Muscle layer of colon (tissue), 2 donors: Measurements from ENCODE around the gene HORMAD2.

Experiments used
- H3K27ac ChIP-seq: one replicate; pipeline ENCODE4 v1.7.0; 2013; ENCODE audit warnings: low read depth, mild to moderate bottlenecking, low read length, moderate library complexity
- H3K27me3 ChIP-seq, 2 donors: one replicate each; pipeline ENCODE4 v1.7.0; 2013; ENCODE audit warnings: low read length in 2 of 2, mild to moderate bottlenecking in 2 of 2; ENCODE audit not compliant: insufficient read depth in 2 of 2, control insufficient read depth in 1 of 2
- H3K36me3 ChIP-seq: one replicate; pipeline ENCODE4 v1.7.0; 2013; ENCODE audit warnings: mild to moderate bottlenecking, low read length; ENCODE audit not compliant: insufficient read depth
- H3K4me1 ChIP-seq: one replicate; pipeline ENCODE4 v1.7.0; 2013; ENCODE audit warnings: mild to moderate bottlenecking, low read length; ENCODE audit not compliant: insufficient read depth
- H3K4me3 ChIP-seq, 2 donors: one replicate each; pipeline ENCODE4 v1.7.0; 2013; ENCODE audit warnings: low read length in 2 of 2, low read depth in 1 of 2, mild to moderate bottlenecking in 1 of 2, moderate library complexity in 1 of 2
- H3K9ac ChIP-seq: one replicate; pipeline ENCODE4 v1.7.0; 2013; ENCODE audit warnings: low read length
- H3K9me3 ChIP-seq: one replicate; pipeline ENCODE4 v1.7.0; 2013; ENCODE audit warnings: mild to moderate bottlenecking, low read length
- donor health status: abdominal sarcoma.
- donor health status: Adenocarcinoma of cecum.

The HORMAD2 gene

GRCh38 chr22:30185549-30185948 lies 105.3 kb downstream of the HORMAD2 start:
- no peaks in the 10 kb centered on the region for H3K36me3 ChIP-seq
- no peak overlapping the region for H3K9ac ChIP-seq
- no peaks in the 10 kb centered on the region for H3K9me3 ChIP-seq
- H3K4me1 ChIP-seq, result no peaks in the 10 kb centered on the region
- no peak overlapping the region for H3K27ac ChIP-seq
- no peak overlapping the region for H3K4me3 ChIP-seq
- H3K27me3 ChIP-seq, result no peaks in the 10 kb centered on the region

DNA sequence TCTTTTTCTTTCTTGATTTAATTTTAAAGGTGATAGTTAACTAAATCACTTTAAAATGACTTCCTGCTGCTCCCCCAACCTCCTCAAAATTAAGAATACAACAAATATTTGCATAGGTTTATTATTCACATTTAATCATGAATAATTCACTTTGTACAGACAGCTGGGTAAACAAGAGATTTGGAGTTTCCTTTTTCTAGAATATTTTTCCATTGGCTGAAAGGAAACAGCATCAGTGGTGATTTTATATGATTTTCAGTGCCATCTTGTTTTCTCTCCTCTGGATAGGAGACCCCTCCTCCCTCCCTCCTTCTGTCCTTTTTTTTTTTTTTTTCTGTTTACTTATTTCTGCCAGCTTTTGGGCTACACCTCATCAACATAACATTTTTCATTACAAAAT lies 105.8 kb downstream of the HORMAD2 start:
- Histone ChIP-seq H3K27me3 (no peaks in the 10 kb centered on the region), H3K4me3 (no peak overlapping the region), H3K4me1 (no peaks in the 10 kb centered on the region), H3K27ac (no peak overlapping the region), H3K9me3 (no peaks in the 10 kb centered on the region), H3K36me3 (no peaks in the 10 kb centered on the region), H3K9ac (no peak overlapping the region)

DNA sequence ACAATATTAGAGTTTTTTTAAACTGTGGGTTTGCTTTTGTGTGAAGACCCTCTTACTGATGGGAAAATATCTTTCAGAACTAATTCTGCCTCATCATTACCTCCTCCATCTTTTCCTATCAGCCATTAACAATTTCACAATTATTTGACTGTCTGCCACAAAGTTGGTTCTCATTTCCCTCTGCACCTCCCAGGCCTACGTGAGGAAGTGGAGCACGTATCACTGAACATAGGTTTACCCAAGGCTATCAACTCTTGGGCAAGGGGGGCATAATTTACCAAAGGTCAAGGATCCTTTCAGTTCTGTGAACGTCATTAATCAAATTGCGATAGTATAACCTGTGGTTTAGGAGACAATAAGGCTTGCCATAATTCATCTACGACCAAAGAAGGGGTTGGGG lies 106.2 kb downstream of the HORMAD2 start:
- H3K36me3 ChIP-seq, result no peaks in the 10 kb centered on the region
- H3K9ac ChIP-seq, result no peak overlapping the region
- H3K4me1 ChIP-seq, result no peaks in the 10 kb centered on the region
- H3K4me3 ChIP-seq, result no peak overlapping the region
- H3K27me3 ChIP-seq, result no peaks in the 10 kb centered on the region
- no peak overlapping the region for H3K27ac ChIP-seq
- H3K9me3 ChIP-seq, result no peaks in the 10 kb centered on the region

DNA sequence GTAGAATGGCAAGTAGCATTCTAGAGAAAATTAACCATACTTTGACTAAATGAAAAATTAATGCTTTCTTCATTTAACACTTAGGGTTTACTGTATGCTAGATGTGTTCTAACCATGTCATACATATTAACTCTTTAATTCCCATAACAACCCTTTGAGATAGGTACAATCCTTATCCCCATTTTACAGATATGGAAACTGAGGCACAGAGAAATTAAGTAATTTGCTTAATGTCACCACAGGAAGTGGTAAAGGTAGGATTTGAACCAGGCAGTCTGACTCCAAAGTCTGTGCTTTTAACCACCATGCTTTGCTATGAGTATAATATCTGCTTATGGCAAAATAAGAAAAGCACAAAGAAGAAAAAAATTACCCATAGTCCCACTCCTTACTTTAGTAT lies 106.8 kb downstream of the HORMAD2 start:
- Histone ChIP-seq H3K9ac (no peak overlapping the region), H3K27me3 (no peaks in the 10 kb centered on the region)

GRCh38 chr22:30187529-30188407 lies 107.5 kb downstream of the HORMAD2 start:
- Histone ChIP-seq H3K36me3 (no peaks in the 10 kb centered on the region), H3K9me3 (no peaks in the 10 kb centered on the region), H3K27me3 (no peaks in the 10 kb centered on the region), H3K4me3 (no peak overlapping the region), H3K4me1 (no peaks in the 10 kb centered on the region), H3K27ac (no peak overlapping the region), H3K9ac (no peak overlapping the region)

More for the DNA sequence above, 106.8 kb downstream of the HORMAD2 start:
- H3K27ac ChIP-seq, result no peak overlapping the region
- no peaks in the 10 kb centered on the region for H3K9me3 ChIP-seq
- H3K4me3 ChIP-seq, result no peak overlapping the region
- H3K36me3 ChIP-seq, result no peaks in the 10 kb centered on the region
- H3K4me1 ChIP-seq, result no peaks in the 10 kb centered on the region

DNA sequence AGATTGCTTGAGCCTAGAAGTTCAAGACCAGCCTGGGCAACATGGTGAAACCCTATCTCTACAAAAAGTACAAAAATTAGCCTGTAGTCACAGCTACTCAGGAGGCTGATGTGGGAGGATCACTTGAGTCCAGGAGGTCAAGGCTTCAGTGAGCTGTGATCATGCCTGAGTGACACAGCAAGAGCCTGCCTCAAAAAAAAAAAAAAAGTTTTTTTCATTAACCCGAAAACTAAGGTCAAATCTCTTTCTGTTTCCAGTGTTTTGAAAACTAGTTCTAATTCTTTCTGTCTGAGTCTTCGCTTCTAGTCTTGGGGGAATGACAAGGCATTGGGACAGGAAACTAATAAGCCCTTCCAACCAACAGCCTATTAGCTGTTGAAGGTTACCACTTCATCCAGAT lies 108.6 kb downstream of the HORMAD2 start:
- no peak overlapping the region for H3K27ac ChIP-seq
- H3K36me3 ChIP-seq, result no peaks in the 10 kb centered on the region
- no peaks in the 10 kb centered on the region for H3K27me3 ChIP-seq
- no peak overlapping the region for H3K4me3 ChIP-seq
- no peak overlapping the region for H3K9ac ChIP-seq
- no peaks in the 10 kb centered on the region for H3K9me3 ChIP-seq
- no peaks in the 10 kb centered on the region for H3K4me1 ChIP-seq

DNA sequence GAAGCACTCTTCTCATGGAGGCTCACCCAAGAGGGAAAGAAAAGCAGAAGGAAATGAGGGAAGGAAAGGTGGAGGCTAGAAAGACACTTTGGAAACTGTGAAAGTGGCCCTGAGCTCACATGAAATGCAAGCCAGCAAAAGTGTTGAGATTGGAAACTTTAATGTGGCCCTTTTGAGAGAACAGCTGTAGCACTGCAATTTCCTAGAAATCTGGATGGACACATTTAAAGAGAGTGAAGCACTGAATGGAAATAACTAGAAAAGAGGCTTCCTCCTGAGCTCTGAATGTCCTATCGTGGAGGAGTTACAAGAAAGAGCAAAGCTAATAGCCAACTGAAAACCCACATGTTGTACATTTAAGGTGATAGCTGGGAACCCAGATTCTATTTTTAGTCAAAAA lies 110.3 kb downstream of the HORMAD2 start:
- Histone ChIP-seq H3K27me3 (no peaks in the 10 kb centered on the region), H3K27ac (no peak overlapping the region), H3K4me1 (no peaks in the 10 kb centered on the region), H3K36me3 (no peaks in the 10 kb centered on the region), H3K4me3 (no peak overlapping the region), H3K9me3 (no peaks in the 10 kb centered on the region), H3K9ac (no peak overlapping the region)

DNA sequence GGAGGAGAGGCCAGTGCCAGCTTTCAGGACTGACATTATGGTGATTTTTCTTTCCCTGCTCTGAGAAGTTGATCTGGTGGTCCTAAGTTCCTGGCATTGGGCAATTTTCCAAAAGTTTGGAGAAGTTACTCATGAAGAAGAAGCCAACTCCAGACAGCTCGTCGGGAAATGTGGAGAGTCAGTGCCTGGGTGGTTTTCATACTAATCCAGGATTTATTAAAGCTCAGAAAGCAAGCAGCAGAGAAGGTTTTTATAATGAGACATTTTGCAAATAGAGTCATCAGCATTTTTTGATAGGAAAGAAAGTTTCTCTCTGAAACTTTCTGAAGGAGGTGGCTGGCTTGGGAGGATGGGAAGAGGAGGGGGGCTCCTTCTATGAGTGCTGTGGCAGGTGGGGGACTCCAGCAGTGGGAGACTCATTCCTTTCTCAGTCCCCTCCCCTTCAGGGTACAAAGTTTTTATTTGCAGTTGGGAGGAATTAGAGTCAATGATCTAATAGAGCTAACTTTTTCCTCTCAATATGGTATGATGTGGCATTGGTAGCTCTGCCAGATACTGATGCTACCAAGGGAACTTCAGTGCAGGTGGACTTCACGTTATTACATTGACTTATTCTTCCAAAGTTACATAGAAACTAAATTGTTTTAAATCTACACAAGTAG lies 110.9 kb downstream of the HORMAD2 start:
- no peaks in the 10 kb centered on the region for H3K36me3 ChIP-seq
- H3K27ac ChIP-seq, result no peak overlapping the region
- H3K27me3 ChIP-seq, result no peaks in the 10 kb centered on the region
- H3K9ac ChIP-seq, result no peak overlapping the region
- no peaks in the 10 kb centered on the region for H3K4me1 ChIP-seq
- no peak overlapping the region for H3K4me3 ChIP-seq
- no peaks in the 10 kb centered on the region for H3K9me3 ChIP-seq

DNA sequence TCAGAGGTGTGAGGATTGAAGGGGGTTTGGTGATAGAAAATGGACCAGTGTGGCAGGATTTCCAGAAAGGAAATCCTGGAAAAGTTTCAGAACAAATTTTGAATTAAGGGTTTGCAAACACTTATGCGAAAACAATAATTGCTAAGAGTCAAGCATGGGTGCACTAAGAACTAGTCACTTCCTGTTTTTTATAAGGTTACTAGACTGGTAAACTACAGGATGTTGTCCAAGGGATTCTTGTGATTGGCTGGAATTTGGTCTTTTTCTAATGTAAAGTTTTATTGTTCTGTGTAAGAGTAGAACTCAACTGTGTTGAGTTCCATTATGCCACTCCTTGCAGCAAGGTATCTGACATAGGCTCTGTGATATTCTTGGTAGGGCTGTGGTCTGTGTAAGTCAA lies 112.2 kb downstream of the HORMAD2 start:
- Histone ChIP-seq H3K4me1 (peaks cover 9% of the 10 kb centered on the region), H3K9ac (no peak overlapping the region), H3K27ac (no peak overlapping the region), H3K9me3 (no peaks in the 10 kb centered on the region), H3K36me3 (no peaks in the 10 kb centered on the region), H3K4me3 (no peak overlapping the region), H3K27me3 (no peaks in the 10 kb centered on the region)

- no peaks in the 10 kb centered on the region for H3K36me3 ChIP-seq
- H3K4me3 ChIP-seq, result no peak overlapping the region
- no peak overlapping the region for H3K27ac ChIP-seq
- H3K4me1 ChIP-seq, result peaks cover 9% of the 10 kb centered on the region
- H3K9me3 ChIP-seq, result no peaks in the 10 kb centered on the region
- no peak overlapping the region for H3K9ac ChIP-seq
- H3K27me3 ChIP-seq, result no peaks in the 10 kb centered on the region
These were observed 112.9 kb downstream of the HORMAD2 start for GRCh38 chr22:30193031-30193775.

DNA sequence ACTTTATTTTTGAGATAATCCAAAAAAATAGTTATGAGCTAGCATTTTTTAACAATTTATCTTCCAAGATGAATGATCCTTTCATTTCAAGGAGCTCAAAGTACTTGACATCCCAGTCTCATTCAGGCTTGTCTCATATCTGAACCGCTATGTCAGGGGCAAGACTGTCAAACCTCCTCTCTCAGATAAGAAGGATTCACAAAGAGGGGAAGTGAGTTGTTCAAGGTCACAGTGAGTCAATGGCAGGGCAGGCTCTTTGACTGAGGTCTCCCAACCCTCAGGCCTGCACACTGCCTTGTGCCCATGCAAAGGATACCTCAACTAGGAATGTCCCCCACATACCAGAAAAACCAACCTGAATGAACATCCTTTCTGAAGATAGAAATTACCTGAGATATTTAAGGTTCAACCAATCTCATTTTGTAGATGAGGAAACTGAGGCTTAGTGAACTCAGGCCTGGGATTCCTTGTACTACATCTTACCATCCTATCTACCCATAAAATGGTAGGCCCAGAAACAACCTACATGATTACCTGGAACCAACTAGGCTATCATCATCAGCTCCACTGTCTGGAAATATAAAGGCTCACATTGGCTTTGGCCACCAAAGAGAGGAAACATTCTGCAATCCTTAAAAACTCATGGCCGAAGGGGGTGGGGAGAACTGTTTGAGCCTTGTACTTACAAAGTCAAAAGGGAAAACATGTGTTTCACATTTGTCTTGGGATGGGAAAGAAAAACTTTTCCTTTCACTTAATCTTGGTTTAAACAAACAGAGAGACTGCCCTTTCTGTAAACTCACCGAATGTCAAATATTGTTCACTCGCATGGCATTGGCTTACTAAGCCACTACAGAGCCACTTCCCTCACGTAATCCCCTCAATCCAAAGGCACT lies 115.2 kb downstream of the HORMAD2 start:
- Histone ChIP-seq H3K27me3 (no peaks in the 10 kb centered on the region), H3K4me3 (no peak overlapping the region), H3K9me3 (no peaks in the 10 kb centered on the region), H3K27ac (no peak overlapping the region), H3K9ac (no peak overlapping the region), H3K36me3 (no peaks in the 10 kb centered on the region), H3K4me1 (peaks cover 9% of the 10 kb centered on the region)
